ENCODE data around the gene IRF9. TPM values are rescaled to one million over a fixed set of nuclear protein-coding genes. Genes with fewer than 3 reads are reported as not detected.

IRF9 gene
- total and polyA plus RNA-seq, 2 of the 13 experiments (the other 11 are each of a cell fraction or from before 2014, with no cell fraction given), result 14.9 to 49.7 TPM

DNA sequence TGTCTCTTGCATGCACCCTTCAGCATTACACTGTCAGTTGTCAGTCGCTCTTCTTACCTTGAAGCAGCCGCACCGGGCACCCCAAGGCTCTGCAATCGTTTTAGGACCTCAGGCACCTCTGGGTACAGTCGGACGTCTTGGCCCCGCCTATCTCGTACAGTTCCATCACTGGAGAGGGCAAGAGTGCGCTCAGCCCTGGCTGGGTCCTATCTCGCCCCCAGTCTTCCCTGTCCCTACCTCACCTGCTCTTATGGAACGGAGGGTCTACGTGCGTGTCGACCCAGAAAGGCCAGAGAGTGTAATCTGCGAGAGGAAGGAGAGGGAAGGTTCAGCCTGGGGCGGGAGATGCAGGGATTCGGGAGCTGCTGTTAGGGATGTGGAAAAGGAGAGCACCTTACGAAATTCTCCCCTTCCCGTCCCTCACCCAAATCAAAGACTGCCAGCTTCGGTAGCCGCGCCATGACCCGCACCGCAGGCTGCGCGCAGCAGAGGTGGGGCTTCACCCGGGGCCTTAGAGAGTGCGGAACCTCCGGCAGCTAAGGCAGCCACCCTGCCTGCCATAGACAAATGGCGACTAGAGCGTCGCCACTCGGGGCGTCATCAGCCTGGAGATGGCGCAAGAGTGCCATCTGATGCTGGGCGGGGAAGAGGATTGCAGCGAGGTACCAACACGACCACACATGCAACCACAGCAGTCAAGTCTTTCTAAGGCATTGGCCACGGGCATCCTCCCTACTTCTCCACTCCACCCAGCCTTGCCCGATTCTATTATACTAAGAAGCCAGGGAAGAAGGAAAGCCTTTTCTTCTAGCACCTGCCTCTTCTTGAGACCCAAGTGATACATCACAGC, 54.7 kb downstream of the IRF9 start, which contains the start of gene MDP1 (continued):
- TF ChIP-seq, protein P1, sequence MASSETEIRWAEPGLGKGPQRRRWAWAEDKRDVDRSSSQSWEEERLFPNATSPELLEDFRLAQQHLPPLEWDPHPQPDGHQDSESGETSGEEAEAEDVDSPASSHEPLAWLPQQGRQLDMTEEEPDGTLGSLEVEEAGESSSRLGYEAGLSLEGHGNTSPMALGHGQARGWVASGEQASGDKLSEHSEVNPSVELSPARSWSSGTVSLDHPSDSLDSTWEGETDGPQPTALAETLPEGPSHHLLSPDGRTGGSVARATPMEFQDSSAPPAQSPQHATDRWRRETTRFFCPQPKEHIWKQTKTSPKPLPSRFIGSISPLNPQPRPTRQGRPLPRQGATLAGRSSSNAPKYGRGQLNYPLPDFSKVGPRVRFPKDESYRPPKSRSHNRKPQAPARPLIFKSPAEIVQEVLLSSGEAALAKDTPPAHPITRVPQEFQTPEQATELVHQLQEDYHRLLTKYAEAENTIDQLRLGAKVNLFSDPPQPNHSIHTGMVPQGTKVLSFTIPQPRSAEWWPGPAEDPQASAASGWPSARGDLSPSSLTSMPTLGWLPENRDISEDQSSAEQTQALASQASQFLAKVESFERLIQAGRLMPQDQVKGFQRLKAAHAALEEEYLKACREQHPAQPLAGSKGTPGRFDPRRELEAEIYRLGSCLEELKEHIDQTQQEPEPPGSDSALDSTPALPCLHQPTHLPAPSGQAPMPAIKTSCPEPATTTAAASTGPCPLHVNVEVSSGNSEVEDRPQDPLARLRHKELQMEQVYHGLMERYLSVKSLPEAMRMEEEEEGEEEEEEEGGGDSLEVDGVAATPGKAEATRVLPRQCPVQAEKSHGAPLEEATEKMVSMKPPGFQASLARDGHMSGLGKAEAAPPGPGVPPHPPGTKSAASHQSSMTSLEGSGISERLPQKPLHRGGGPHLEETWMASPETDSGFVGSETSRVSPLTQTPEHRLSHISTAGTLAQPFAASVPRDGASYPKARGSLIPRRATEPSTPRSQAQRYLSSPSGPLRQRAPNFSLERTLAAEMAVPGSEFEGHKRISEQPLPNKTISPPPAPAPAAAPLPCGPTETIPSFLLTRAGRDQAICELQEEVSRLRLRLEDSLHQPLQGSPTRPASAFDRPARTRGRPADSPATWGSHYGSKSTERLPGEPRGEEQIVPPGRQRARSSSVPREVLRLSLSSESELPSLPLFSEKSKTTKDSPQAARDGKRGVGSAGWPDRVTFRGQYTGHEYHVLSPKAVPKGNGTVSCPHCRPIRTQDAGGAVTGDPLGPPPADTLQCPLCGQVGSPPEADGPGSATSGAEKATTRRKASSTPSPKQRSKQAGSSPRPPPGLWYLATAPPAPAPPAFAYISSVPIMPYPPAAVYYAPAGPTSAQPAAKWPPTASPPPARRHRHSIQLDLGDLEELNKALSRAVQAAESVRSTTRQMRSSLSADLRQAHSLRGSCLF (CRISPR knock-in tag; IDR thresholded peaks at IDR 0.05; ENCODE audit: borderline replicate concordance), result no peak
- TF ChIP-seq, protein P2, sequence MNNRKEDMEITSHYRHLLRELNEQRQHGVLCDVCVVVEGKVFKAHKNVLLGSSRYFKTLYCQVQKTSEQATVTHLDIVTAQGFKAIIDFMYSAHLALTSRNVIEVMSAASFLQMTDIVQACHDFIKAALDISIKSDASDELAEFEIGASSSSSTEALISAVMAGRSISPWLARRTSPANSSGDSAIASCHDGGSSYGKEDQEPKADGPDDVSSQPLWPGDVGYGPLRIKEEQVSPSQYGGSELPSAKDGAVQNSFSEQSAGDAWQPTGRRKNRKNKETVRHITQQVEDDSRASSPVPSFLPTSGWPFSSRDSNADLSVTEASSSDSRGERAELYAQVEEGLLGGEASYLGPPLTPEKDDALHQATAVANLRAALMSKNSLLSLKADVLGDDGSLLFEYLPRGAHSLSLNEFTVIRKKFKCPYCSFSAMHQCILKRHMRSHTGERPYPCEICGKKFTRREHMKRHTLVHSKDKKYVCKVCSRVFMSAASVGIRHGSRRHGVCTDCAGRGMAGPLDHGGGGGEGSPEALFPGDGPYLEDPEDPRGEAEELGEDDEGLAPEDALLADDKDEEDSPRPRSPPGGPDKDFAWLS (CRISPR knock-in tag; IDR thresholded peaks at IDR 0.05; ENCODE audit: borderline replicate concordance), result peak; percentile 94
- TF ChIP-seq SKI (IDR thresholded peaks at IDR 0.05; ENCODE audit: partially characterized antibody) (peak; percentile 71), YY1 (IDR thresholded peaks at IDR 0.05; ENCODE audit: insufficient read depth, insufficient replicate concordance, low read depth, low read length) (peak; percentile 96), KDM5B (CRISPR knock-in tag; IDR thresholded peaks at IDR 0.05; ENCODE audit: borderline replicate concordance) (peak; percentile 97), NFE2 (CRISPR knock-in tag; IDR thresholded peaks at IDR 0.05) (no peak; the same call in 1 of the 2 replicates), ZNF746 (CRISPR knock-in tag; IDR thresholded peaks at IDR 0.05) (peak; percentile 76), ARNTL (CRISPR knock-in tag; IDR thresholded peaks at IDR 0.05) (peak; percentile 83; the same call in 1 of the 2 replicates), ZNF30 (CRISPR knock-in tag; IDR thresholded peaks at IDR 0.05) (0 out of 2 replicates have a peak, but pooled peaks have one; percentile 67), IKZF1 (IDR thresholded peaks at IDR 0.05) (no peak), NR2F6 (IDR thresholded peaks at IDR 0.05) (peak; percentile 18; the same call in 1 of the 2 replicates), NR2F6 (CRISPR knock-in tag; IDR thresholded peaks at IDR 0.05) (peak; percentile 78), ZNF556 (CRISPR knock-in tag; IDR thresholded peaks at IDR 0.05; ENCODE audit: borderline replicate concordance) (peak; percentile 99), MED8 (CRISPR knock-in tag; IDR thresholded peaks at IDR 0.05; ENCODE audit: insufficient replicate concordance) (peak; percentile 94), ZNF143 (CRISPR knock-in tag; IDR thresholded peaks at IDR 0.05) (peak; percentile 82)
- TF ChIP-seq, protein P3, sequence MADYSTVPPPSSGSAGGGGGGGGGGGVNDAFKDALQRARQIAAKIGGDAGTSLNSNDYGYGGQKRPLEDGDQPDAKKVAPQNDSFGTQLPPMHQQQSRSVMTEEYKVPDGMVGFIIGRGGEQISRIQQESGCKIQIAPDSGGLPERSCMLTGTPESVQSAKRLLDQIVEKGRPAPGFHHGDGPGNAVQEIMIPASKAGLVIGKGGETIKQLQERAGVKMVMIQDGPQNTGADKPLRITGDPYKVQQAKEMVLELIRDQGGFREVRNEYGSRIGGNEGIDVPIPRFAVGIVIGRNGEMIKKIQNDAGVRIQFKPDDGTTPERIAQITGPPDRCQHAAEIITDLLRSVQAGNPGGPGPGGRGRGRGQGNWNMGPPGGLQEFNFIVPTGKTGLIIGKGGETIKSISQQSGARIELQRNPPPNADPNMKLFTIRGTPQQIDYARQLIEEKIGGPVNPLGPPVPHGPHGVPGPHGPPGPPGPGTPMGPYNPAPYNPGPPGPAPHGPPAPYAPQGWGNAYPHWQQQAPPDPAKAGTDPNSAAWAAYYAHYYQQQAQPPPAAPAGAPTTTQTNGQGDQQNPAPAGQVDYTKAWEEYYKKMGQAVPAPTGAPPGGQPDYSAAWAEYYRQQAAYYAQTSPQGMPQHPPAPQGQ (CRISPR knock-in tag; IDR thresholded peaks at IDR 0.05; ENCODE audit: borderline replicate concordance), result no peak
- TF ChIP-seq, protein P4, sequence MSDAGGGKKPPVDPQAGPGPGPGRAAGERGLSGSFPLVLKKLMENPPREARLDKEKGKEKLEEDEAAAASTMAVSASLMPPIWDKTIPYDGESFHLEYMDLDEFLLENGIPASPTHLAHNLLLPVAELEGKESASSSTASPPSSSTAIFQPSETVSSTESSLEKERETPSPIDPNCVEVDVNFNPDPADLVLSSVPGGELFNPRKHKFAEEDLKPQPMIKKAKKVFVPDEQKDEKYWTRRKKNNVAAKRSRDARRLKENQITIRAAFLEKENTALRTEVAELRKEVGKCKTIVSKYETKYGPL (CRISPR knock-in tag; IDR thresholded peaks at IDR 0.05), result peak; percentile 71

Measured in HepG2 (cell line).